Endothelial cell of umbilical vein (primary cell): ENCODE data around the gene ABCD3. TPM values are rescaled to one million over a fixed set of nuclear protein-coding genes. Genes with fewer than 3 reads are reported as not detected.

Source experiments
- BruUV-seq: library from RNA; stranded (reverse); fragments of 400-500 nt; replicated peaks from 2 replicates; lab custom pipeline; 2021; lab: Mats Ljungman, UMichigan
- CTCF ChIA-PET: fragments of 300-600, 350-600 bp; sonication (Branson Sonifier 250); formaldehyde crosslinking; loops from one replicate; lab custom pipeline; 2021; ENCODE audit warnings: antibody characterized with exemption, inconsistent platforms; lab: Charles Lee
- POLR2A ChIA-PET: fragments of 300-600, 350-600 bp; sonication (Branson Sonifier 250); formaldehyde crosslinking; loops from one replicate; lab custom pipeline; 2021; ENCODE audit warnings: antibody characterized with exemption, inconsistent platforms; lab: Charles Lee
- DNase-seq: peaks from one replicate; pipeline ENCODE4 v3.0.0-alpha.2; 2011; ENCODE audit warnings: low read depth, low spot score
- FAIRE-seq: peaks from 2 replicates; lab custom pipeline; 2011; peaks lifted over from hg19 to GRCh38; lab: Jason Lieb, UNC
- H2AFZ ChIP-seq: 2 replicates; pipeline ENCODE4 v1.6.0; 2012; ENCODE audit warnings: low read depth, low read length, control low read depth, inconsistent platforms
- H3K27ac ChIP-seq: 2 replicates; pipeline ENCODE4 v1.5.1; 2011; ENCODE audit warnings: low read depth, mild to moderate bottlenecking, control low read depth, low read length, moderate library complexity; ENCODE audit not compliant: insufficient read depth
- H3K27me3 ChIP-seq, 2 experiments: 2 replicates each; pipeline versions ENCODE4 v1.6.0 to v1.6.1; 2011; ENCODE audit warnings: low read length in 2 of 2, mixed read lengths in 1 of 2; ENCODE audit not compliant: control insufficient read depth in 2 of 2, insufficient read depth in 2 of 2
- H3K36me3 ChIP-seq, 2 experiments: 2 replicates in 1 of 2; 3 replicates in 1 of 2; pipeline ENCODE4 v1.5.1; 2011; ENCODE audit warnings: low read length in 2 of 2, mild to moderate bottlenecking in 1 of 2, moderate library complexity in 1 of 2; ENCODE audit not compliant: control insufficient read depth in 2 of 2, insufficient read depth in 2 of 2; ENCODE audit errors: extremely low read depth in 1 of 2
- H3K4me1 ChIP-seq: 3 replicates; pipeline ENCODE4 v1.5.1; 2011; ENCODE audit warnings: mild to moderate bottlenecking, low read length; ENCODE audit not compliant: control insufficient read depth, insufficient read depth; ENCODE audit errors: extremely low read depth
- H3K4me2 ChIP-seq: 2 replicates; pipeline ENCODE4 v1.6.1; 2011; ENCODE audit warnings: low read length, control low read depth, mixed read lengths; ENCODE audit not compliant: insufficient read depth
- H3K4me3 ChIP-seq, 3 experiments: fragments of 200-600 bp in 1 of 3; sonication (generic), shearing (Covaris generic) in 1 of 3; replicated peaks in 1 of 3; 2 replicates each; pipeline ENCODE4 v1.5.1; 2011 to 2016; ENCODE audit warnings: control low read depth in 3 of 3, low read length in 3 of 3, mild to moderate bottlenecking in 2 of 3, inconsistent platforms in 1 of 3, low read depth in 1 of 3, moderate library complexity in 1 of 3; ENCODE audit not compliant: insufficient read depth in 1 of 3
- H3K79me2 ChIP-seq: 2 replicates; pipeline ENCODE4 v1.6.0; 2012; ENCODE audit warnings: low read length, inconsistent platforms; ENCODE audit not compliant: control insufficient read depth, insufficient read depth
- H3K9ac ChIP-seq: replicated peaks from 2 replicates; pipeline ENCODE3; 2011; ENCODE audit warnings: low read length, control low read depth; ENCODE audit not compliant: insufficient read depth; ENCODE audit errors: extremely low read depth
- H3K9me1 ChIP-seq: replicated peaks from 3 replicates; pipeline ENCODE4 v1.6.0; 2011; ENCODE audit warnings: mild to moderate bottlenecking, low read length; ENCODE audit not compliant: control insufficient read depth, insufficient read depth; ENCODE audit errors: extremely low read depth
- H3K9me3 ChIP-seq: replicated peaks from 2 replicates; pipeline ENCODE4 v1.5.1; 2012; ENCODE audit warnings: low read length, inconsistent platforms; ENCODE audit not compliant: control insufficient read depth, insufficient read depth
- H4K20me1 ChIP-seq: replicated peaks from 2 replicates; pipeline ENCODE3; 2011; ENCODE audit warnings: mild to moderate bottlenecking, low read length; ENCODE audit not compliant: control insufficient read depth, insufficient read depth; ENCODE audit errors: extremely low read depth
- EZH2 ChIP-seq: IDR thresholded peaks from 2 replicates; pipeline ENCODE4 v1.6.1; 2012; ENCODE audit warnings: borderline replicate concordance, low read depth, mild to moderate bottlenecking, moderate library complexity, low read length, inconsistent platforms; ENCODE audit not compliant: severe bottlenecking
- FOS ChIP-seq: IDR thresholded peaks from 2 replicates; pipeline ENCODE4 v1.6.1; 2011; ENCODE audit warnings: mild to moderate bottlenecking, low read length, moderate library complexity, borderline replicate concordance; ENCODE audit not compliant: insufficient read depth
- GATA2 ChIP-seq: IDR thresholded peaks from 2 replicates; pipeline ENCODE4 v1.7.0; 2011; ENCODE audit warnings: low read depth, mild to moderate bottlenecking, moderate library complexity, mixed read lengths, low read length; ENCODE audit not compliant: insufficient read length, insufficient read depth
- JUN ChIP-seq: IDR thresholded peaks from 2 replicates; pipeline ENCODE4 v1.6.1; 2011; ENCODE audit warnings: borderline replicate concordance, low read depth; ENCODE audit not compliant: insufficient read length, insufficient read depth
- MYC ChIP-seq: IDR thresholded peaks from one replicate; pipeline ENCODE4 v1.6.1; 2011; ENCODE audit warnings: mild to moderate bottlenecking, low read depth, low read length
- POLR2A ChIP-seq: IDR thresholded peaks from 2 replicates; pipeline ENCODE4 v1.6.1; 2012; ENCODE audit warnings: low read depth, mild to moderate bottlenecking, control low read depth, low read length
- POLR2AphosphoS5 ChIP-seq: IDR thresholded peaks from 2 replicates; pipeline ENCODE4 v1.6.1; 2012; ENCODE audit warnings: low read depth, mild to moderate bottlenecking, control low read depth, low read length, moderate library complexity; ENCODE audit not compliant: insufficient read depth
- dilution Hi-C: fragments of 300-500 bp; cut with MboI; formaldehyde crosslinking; loops from one replicate; pipeline ENCODE4 v1.15.0; 2019; ENCODE audit warnings: low sequenced_read_pairs; ENCODE audit not compliant: extremely low pct_ligation_motif_present
- intact Hi-C: fragments of 100-400 bp; cut with micrococcal nuclease; formaldehyde crosslinking; loops from one replicate; pipeline ENCODE4 v1.10.0; 2022
- polyA plus RNA-seq, 4 experiments: library from polyadenylated mRNA; depleted of rRNA in 3 of 4; stranded (reverse) in 3 of 4; unstranded in 1 of 4; fragments of >200 nt; gene quantifications; 2 replicates each; pipeline versions ENCODE4 v1.2.1 to v1.2.3, GENCODE V29; 2011 to 2012; ENCODE audit warnings: missing spikeins in 1 of 4
- total RNA-seq: library from RNA; stranded (reverse); gene quantifications from 2 replicates; pipeline ENCODE4 v1.2.3, GENCODE V29; 2021
- TF ChIP-seq, protein P1 (sequence below): IDR thresholded peaks from 2 replicates; pipeline ENCODE4 v1.6.1; 2011; ENCODE audit not compliant: insufficient read depth, insufficient read length
- TF ChIP-seq, protein P2 (sequence below), 2 donors: IDR thresholded peaks; 1 replicate in 1 of 2; 2 replicates in 1 of 2; pipeline ENCODE4 v1.5.1; 2011; ENCODE audit warnings: low read length in 2 of 2, mild to moderate bottlenecking in 2 of 2, moderate library complexity in 2 of 2, control low read depth in 1 of 2, inconsistent platforms in 1 of 2, low read depth in 1 of 2; ENCODE audit not compliant: insufficient read depth in 1 of 2; ENCODE audit errors: extremely low read depth in 1 of 2

Gene ABCD3
- total and polyA plus RNA-seq, 2 donors (not counting 3 experiments of a cell fraction or from before 2014, with no cell fraction given): 6.3 to 31.6 TPM

DNA sequence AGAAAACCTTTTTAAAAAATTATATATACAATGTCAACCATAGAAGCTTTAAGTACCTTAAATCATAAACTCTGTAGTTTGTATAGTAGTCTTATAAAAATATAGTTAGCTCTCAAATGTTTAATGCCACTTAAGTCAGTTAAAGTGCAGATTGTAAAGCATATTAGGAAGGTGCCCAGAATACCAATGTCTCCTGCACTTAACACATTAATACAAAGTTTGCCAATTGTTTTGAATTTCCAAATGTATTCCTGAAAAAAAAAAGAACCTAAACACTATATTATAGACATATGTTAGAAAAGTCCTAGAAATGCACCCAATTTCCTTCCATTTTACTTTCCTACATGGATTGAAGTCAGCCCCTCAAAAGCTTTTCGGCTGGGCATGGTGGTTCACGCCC, 111.2 kb downstream of the ABCD3 start:
- Histone ChIP-seq H3K27me3 (no peaks in the 10 kb centered on the region), H3K9ac (no peak overlapping the region), H3K4me1 (no peaks in the 10 kb centered on the region), H3K36me3 (no peaks in the 10 kb centered on the region), H3K79me2 (no peaks in the 10 kb centered on the region), H4K20me1 (no peaks in the 10 kb centered on the region), H3K9me1 (no peaks in the 10 kb centered on the region), H3K9me3 (no peaks in the 10 kb centered on the region), H3K27ac (no peak overlapping the region), H3K4me3 (no peak overlapping the region), H2AFZ (no peak overlapping the region), H3K4me2 (no peak overlapping the region)
- intact Hi-C loops: no loop called here
- POLR2A ChIA-PET: no interaction called here
- dilution Hi-C loops: loop anchor here (25.0 kb wide), 1 partner anchor 283 kb away; the partner anchor contains the start of gene SLC44A3
- CTCF ChIA-PET: interaction anchor here (0.7 to 1.8 kb wide), 8 partner anchors 12 to 277 kb away, joined by 3 to 6 read pairs (median 3); partner anchors contain the start of gene F3
- FAIRE-seq (no peak), DNase-seq (no peak)
- no peak for TF ChIP-seq MYC
- TF ChIP-seq, protein P1, sequence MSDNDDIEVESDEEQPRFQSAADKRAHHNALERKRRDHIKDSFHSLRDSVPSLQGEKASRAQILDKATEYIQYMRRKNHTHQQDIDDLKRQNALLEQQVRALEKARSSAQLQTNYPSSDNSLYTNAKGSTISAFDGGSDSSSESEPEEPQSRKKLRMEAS: no peak
- TF ChIP-seq EZH2: no peak
- TF ChIP-seq GATA2: no peak
- no peak for TF ChIP-seq JUN
- no peak for TF ChIP-seq POLR2A
- BruUV-seq: TSS peak; percentile 25

DNA sequence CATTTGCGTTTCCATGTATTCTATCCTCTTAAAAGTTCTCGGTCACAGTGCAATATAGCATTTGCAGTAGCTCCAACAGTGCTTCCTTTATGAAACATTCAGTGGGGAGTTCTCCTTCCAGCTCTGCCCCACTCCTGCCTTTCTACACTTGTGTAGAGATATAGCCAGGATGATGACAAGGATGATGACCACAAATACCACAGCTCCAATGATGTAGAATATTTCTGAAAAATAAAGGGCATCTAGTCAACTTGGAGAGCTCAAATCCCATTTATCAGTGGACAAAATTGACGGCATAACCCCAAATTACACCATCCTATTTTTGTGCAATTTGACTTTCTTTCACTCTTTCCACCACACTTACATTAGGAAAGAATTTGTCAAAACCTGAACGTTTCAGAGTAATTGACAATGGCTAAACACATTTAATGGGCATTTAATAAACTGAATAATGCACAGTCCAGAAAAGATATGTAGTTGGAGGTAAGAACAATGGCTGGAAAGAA, 112.2 kb downstream of the ABCD3 start:
- BruUV-seq: no TSS peak
- FAIRE-seq: peak; percentile 57

More for the DNA sequence above, 112.2 kb downstream of the ABCD3 start:
- ChIA-PET POLR2A (no interaction called here), CTCF (interaction anchor here (0.9 to 1.4 kb wide), 2 partner anchors 272 to 513 kb away, joined by 3 read pairs; no protein-coding TSS in a partner anchor)
- dilution Hi-C loops (loop anchor here (25.0 kb wide), 1 partner anchor 282 kb away; the partner anchor contains the start of gene SLC44A3), intact Hi-C loops (no loop called here)
- no peak overlapping the region for H3K9ac ChIP-seq
- H3K36me3 ChIP-seq: no peaks in the 10 kb centered on the region
- no peaks in the 10 kb centered on the region for H3K27me3 ChIP-seq
- no peak for TF ChIP-seq POLR2A
- TF ChIP-seq GATA2: no peak
- no peak for TF ChIP-seq MYC
- no peak for TF ChIP-seq FOS
- no peak for TF ChIP-seq EZH2
- TF ChIP-seq JUN: no peak
- TF ChIP-seq, protein P2, sequence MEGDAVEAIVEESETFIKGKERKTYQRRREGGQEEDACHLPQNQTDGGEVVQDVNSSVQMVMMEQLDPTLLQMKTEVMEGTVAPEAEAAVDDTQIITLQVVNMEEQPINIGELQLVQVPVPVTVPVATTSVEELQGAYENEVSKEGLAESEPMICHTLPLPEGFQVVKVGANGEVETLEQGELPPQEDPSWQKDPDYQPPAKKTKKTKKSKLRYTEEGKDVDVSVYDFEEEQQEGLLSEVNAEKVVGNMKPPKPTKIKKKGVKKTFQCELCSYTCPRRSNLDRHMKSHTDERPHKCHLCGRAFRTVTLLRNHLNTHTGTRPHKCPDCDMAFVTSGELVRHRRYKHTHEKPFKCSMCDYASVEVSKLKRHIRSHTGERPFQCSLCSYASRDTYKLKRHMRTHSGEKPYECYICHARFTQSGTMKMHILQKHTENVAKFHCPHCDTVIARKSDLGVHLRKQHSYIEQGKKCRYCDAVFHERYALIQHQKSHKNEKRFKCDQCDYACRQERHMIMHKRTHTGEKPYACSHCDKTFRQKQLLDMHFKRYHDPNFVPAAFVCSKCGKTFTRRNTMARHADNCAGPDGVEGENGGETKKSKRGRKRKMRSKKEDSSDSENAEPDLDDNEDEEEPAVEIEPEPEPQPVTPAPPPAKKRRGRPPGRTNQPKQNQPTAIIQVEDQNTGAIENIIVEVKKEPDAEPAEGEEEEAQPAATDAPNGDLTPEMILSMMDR (IDR thresholded peaks at IDR 0.05; ENCODE audit: extremely low read depth in 1 of 2, insufficient read depth in 1 of 2, low read depth in 1 of 2, low read length in 2 of 2): no peak
- TF ChIP-seq, protein P1: no peak
- no peak for TF ChIP-seq POLR2AphosphoS5
- H3K27ac ChIP-seq: no peak overlapping the region
- H3K79me2 ChIP-seq: no peaks in the 10 kb centered on the region
- H3K4me3 ChIP-seq: no peak overlapping the region
- no peak for DNase-seq
- no peaks in the 10 kb centered on the region for H4K20me1 ChIP-seq
- no peaks in the 10 kb centered on the region for H3K4me1 ChIP-seq
- no peak overlapping the region for H3K4me2 ChIP-seq
- H3K9me3 ChIP-seq: no peaks in the 10 kb centered on the region
- no peak overlapping the region for H2AFZ ChIP-seq
- H3K9me1 ChIP-seq: no peaks in the 10 kb centered on the region
